K562 (cell line): Measurements from ENCODE around the gene CFDP1. TPM values are rescaled to one million over a fixed set of nuclear protein-coding genes. Genes with fewer than 3 reads are reported as not detected.

Experiments
- CBFA2T2 ChIP-seq: fragments of 450-650 bp; conservative IDR thresholded peaks from 2 replicates; pipeline ENCODE4 v1.6.1; 2017; ENCODE audit warnings: mild to moderate bottlenecking
- CTBP1 ChIP-seq: fragments of 450-650 bp; IDR thresholded peaks from 2 replicates; pipeline ENCODE4 v1.6.1; 2016; ENCODE audit warnings: borderline replicate concordance
- ETV5 ChIP-seq: sonication (generic); formaldehyde crosslinking; IDR thresholded peaks from 2 replicates; pipeline ENCODE4 v1.4.0; 2020; ENCODE audit warnings: low read depth, mild to moderate bottlenecking, missing genetic modification reagents
- MGA ChIP-seq: fragments of 450-650 bp; IDR thresholded peaks from 2 replicates; pipeline ENCODE4 v1.6.1; 2016; ENCODE audit warnings: mild to moderate bottlenecking, moderate library complexity
- MIER1 ChIP-seq: fragments of 450-650 bp; IDR thresholded peaks from 2 replicates; pipeline ENCODE4 v1.6.1; 2016; ENCODE audit warnings: antibody characterized with exemption, mild to moderate bottlenecking, low read depth
- MTA3 ChIP-seq: fragments of 450-650 bp; formaldehyde crosslinking; IDR thresholded peaks from 2 replicates; pipeline ENCODE4 v1.6.1; 2017; ENCODE audit warnings: mild to moderate bottlenecking, borderline replicate concordance
- PHTF2 ChIP-seq: fragments of 250-450 bp; sonication (Bioruptor Pico); IDR thresholded peaks from 2 replicates; pipeline ENCODE4 v1.5.0; 2021; ENCODE audit warnings: mild to moderate bottlenecking
- POLR2H ChIP-seq: IDR thresholded peaks from 2 replicates; pipeline ENCODE4 v1.6.1; 2016; ENCODE audit warnings: missing genetic modification characterization, low read depth, mild to moderate bottlenecking, control low read depth, missing compliant biosample characterization, moderate library complexity
- RBFOX2 ChIP-seq: fragments of 200-400 bp; formaldehyde crosslinking; IDR thresholded peaks from 2 replicates; pipeline ENCODE4 v1.6.1; 2017; ENCODE audit warnings: low read depth, mild to moderate bottlenecking, low read length, moderate library complexity
- RBM15 ChIP-seq: fragments of 200-400 bp; formaldehyde crosslinking; IDR thresholded peaks from 2 replicates; pipeline ENCODE4 v1.6.1; 2018; ENCODE audit warnings: mild to moderate bottlenecking, low read length, moderate library complexity; ENCODE audit not compliant: insufficient read depth
- RBM25 ChIP-seq: fragments of 200-400 bp; formaldehyde crosslinking; IDR thresholded peaks from 2 replicates; pipeline ENCODE4 v1.6.1; 2018; ENCODE audit warnings: low read length, low read depth, moderate library complexity; ENCODE audit not compliant: severe bottlenecking
- SAFB ChIP-seq: fragments of 200-400 bp; formaldehyde crosslinking; IDR thresholded peaks from 2 replicates; pipeline ENCODE4 v1.6.1; 2017; ENCODE audit warnings: low read depth, low read length, borderline replicate concordance
- STAT5A ChIP-seq: IDR thresholded peaks from 2 replicates; pipeline ENCODE4 v1.6.1; 2012; ENCODE audit warnings: low read length, inconsistent platforms, borderline replicate concordance
- USF1 ChIP-seq: sonication (generic); formaldehyde crosslinking; IDR thresholded peaks from 2 replicates; pipeline ENCODE4 v1.9.0; 2022; ENCODE audit warnings: mild to moderate bottlenecking, missing genetic modification reagents
- ZNF143 ChIP-seq: sonication (generic); formaldehyde crosslinking; IDR thresholded peaks from 2 replicates; pipeline ENCODE4 v1.9.0; 2022; ENCODE audit warnings: mild to moderate bottlenecking, missing genetic modification reagents
- ZNF174 ChIP-seq: fragments of 250-450 bp; sonication (Bioruptor Pico); IDR thresholded peaks from 2 replicates; pipeline ENCODE4 v1.4.0; 2020; ENCODE audit warnings: mild to moderate bottlenecking
- ZNF224 ChIP-seq: sonication (generic); formaldehyde crosslinking; IDR thresholded peaks from 2 replicates; pipeline ENCODE4 v1.8.0; 2022; ENCODE audit warnings: mild to moderate bottlenecking, missing genetic modification reagents
- ZNF23 ChIP-seq: fragments of 250-450 bp; sonication (Bioruptor Pico); IDR thresholded peaks from 2 replicates; pipeline ENCODE4 v1.4.0; 2020; ENCODE audit warnings: mild to moderate bottlenecking
- polyA plus RNA-seq, 8 experiments: library from polyadenylated mRNA; depleted of rRNA in 4 of 8; stranded (reverse) in 5 of 8; unstranded in 3 of 8; fragments of >200 nt; fragmentation: Nextera tagmentation in 2 of 8; fragmentation: Illumina TruSeq in 1 of 8; extraction: Ambion mirVana in 2 of 8; extraction: Trizol in 1 of 8; gene quantifications; 2 replicates each; pipeline versions ENCODE4 v1.2.1 to v1.2.3, GENCODE V29; 2011 to 2014; ENCODE audit warnings: inconsistent platforms in 1 of 8, missing spikeins in 1 of 8
- total RNA-seq, 7 experiments: library from RNA; depleted of rRNA in 6 of 7; stranded (reverse); fragments of >200 nt in 6 of 7; fragmentation: Illumina TruSeq in 2 of 7; extraction: Trizol in 2 of 7; gene quantifications; 2 replicates each; pipeline versions ENCODE4 v1.2.1 to v1.2.3, GENCODE V29; 2011 to 2021; ENCODE audit warnings: low replicate concordance in 1 of 7

CFDP1 gene
- total and polyA plus RNA-seq, 9 of the 15 experiments (the other 6 are each of a cell fraction or from before 2014, with no cell fraction given): 31.5 to 78.4 (median 61.7) TPM

- TF ChIP-seq MGA (peak; percentile 96), PHTF2 (CRISPR knock-in tag) (no peak), CTBP1 (0 out of 2 replicates have a peak, but pooled peaks have one; percentile 32), ZNF143 (CRISPR knock-in tag) (peak; percentile 69), POLR2H (peak; percentile 82), STAT5A (no peak), MIER1 (no peak), RBM15 (no peak), RBFOX2 (no peak), SAFB (no peak), ZNF23 (CRISPR knock-in tag) (no peak), ZNF174 (CRISPR knock-in tag) (no peak), MTA3 (peak; percentile 17; the same call in 1 of the 2 replicates), USF1 (CRISPR knock-in tag) (peak; percentile 87), ETV5 (CRISPR knock-in tag) (no peak), CBFA2T2 (no peak), ZNF224 (CRISPR knock-in tag) (no peak), RBM25 (peak; percentile 31)
Observed at GRCh38 chr16:75433732-75434413, 570 bp upstream of the CFDP1 start (continued).
